K562 (cell line): ENCODE results near the gene CIAO2A. TPM values are rescaled to one million over a fixed set of nuclear protein-coding genes. Genes with fewer than 3 reads are reported as not detected.
A peak's percentile ranks its signal among the peaks of the same experiment; 100 is the strongest.

Experiments used
- BCLAF1 ChIP-seq, 2 experiments: fragments of 450-650 bp in 1 of 2; IDR thresholded peaks; 2 replicates each; pipeline ENCODE4 v1.6.1; 2011 to 2017; ENCODE audit warnings: low read depth in 2 of 2, antibody characterized with exemption in 1 of 2, borderline replicate concordance in 1 of 2, low read length in 1 of 2, mild to moderate bottlenecking in 1 of 2, mixed read lengths in 1 of 2; ENCODE audit not compliant: control insufficient read depth in 1 of 2
- E2F6 ChIP-seq, 2 experiments: IDR thresholded peaks; 2 replicates each; pipeline ENCODE4 v1.6.1; 2011; ENCODE audit warnings: borderline replicate concordance in 1 of 2, control low read depth in 1 of 2, low read depth in 1 of 2, low read length in 1 of 2, mild to moderate bottlenecking in 1 of 2, mixed read lengths in 1 of 2, moderate library complexity in 1 of 2; ENCODE audit not compliant: insufficient read depth in 1 of 2, insufficient read length in 1 of 2, poor library complexity in 1 of 2, severe bottlenecking in 1 of 2; ENCODE audit errors: extremely low read depth in 1 of 2
- FOS ChIP-seq: IDR thresholded peaks from 3 replicates; pipeline ENCODE4 v1.6.1; 2011; ENCODE audit not compliant: insufficient read length; ENCODE audit errors: extremely low read depth
- IRF9 ChIP-seq: fragments of 450-650 bp; IDR thresholded peaks from 2 replicates; pipeline ENCODE4 v1.6.1; 2016; ENCODE audit warnings: missing biosample characterization, missing genetic modification characterization
- KHSRP ChIP-seq: fragments of 450-650 bp; IDR thresholded peaks from 2 replicates; pipeline ENCODE4 v1.6.1; 2017
- MYBL2 ChIP-seq, 2 experiments: fragments of 450-650 bp in 1 of 2; sonication (generic) in 1 of 2; formaldehyde crosslinking in 1 of 2; IDR thresholded peaks; 2 replicates each; pipeline versions ENCODE4 v1.6.1 to v1.8.1; 2017 to 2022; ENCODE audit warnings: borderline replicate concordance in 1 of 2, inconsistent platforms in 1 of 2, low read depth in 1 of 2, mild to moderate bottlenecking in 1 of 2, missing genetic modification reagents in 1 of 2, moderate library complexity in 1 of 2
- PCBP2 ChIP-seq: fragments of 200-400 bp; formaldehyde crosslinking; IDR thresholded peaks from 2 replicates; pipeline ENCODE4 v1.6.1; 2018; ENCODE audit warnings: low read length, low read depth, mild to moderate bottlenecking, moderate library complexity; ENCODE audit not compliant: poor library complexity, severe bottlenecking
- SMARCC2 ChIP-seq: fragments of 450-650 bp; IDR thresholded peaks from 2 replicates; pipeline ENCODE4 v1.6.1; 2017; ENCODE audit warnings: antibody characterized with exemption, moderate library complexity, mild to moderate bottlenecking, low read depth
- WHSC1 ChIP-seq: IDR thresholded peaks from one replicate; pipeline ENCODE4 v1.6.1; 2012; ENCODE audit warnings: low read length, control low read depth, inconsistent platforms
- ZBTB11 ChIP-seq, 3 experiments: fragments of 200-800 bp in 1 of 3; fragments of 250-450 bp in 1 of 3; fragments of 450-650 bp in 1 of 3; sonication (Bioruptor Pico) in 1 of 3; sonication (Bioruptor generic) in 1 of 3; formaldehyde crosslinking in 1 of 3; IDR thresholded peaks; 2 replicates each; pipeline versions ENCODE4 v1.6.1 to v1.8.0; 2016 to 2022; ENCODE audit warnings: mild to moderate bottlenecking in 2 of 3, missing genetic modification characterization in 2 of 3, missing compliant biosample characterization in 1 of 3, moderate library complexity in 1 of 3
- ZNF121 ChIP-seq: sonication (generic); formaldehyde crosslinking; conservative IDR thresholded peaks from 2 replicates; pipeline ENCODE4 v1.8.0; 2022; ENCODE audit warnings: missing genetic modification reagents
- ZNF740 ChIP-seq, 3 experiments: fragments of 200-800 bp in 1 of 3; sonication (Bioruptor generic) in 1 of 3; sonication (generic) in 1 of 3; formaldehyde crosslinking in 1 of 3; IDR thresholded peaks; 2 replicates each; pipeline versions ENCODE4 v1.6.1 to v1.8.0; 2016 to 2022; ENCODE audit warnings: mild to moderate bottlenecking in 2 of 3, missing compliant biosample characterization in 2 of 3, missing genetic modification characterization in 2 of 3, missing genetic modification reagents in 1 of 3
- ZNF764 ChIP-seq: fragments of 250-450 bp; sonication (Bioruptor Pico); IDR thresholded peaks from 2 replicates; pipeline ENCODE4 v1.4.0; 2020; ENCODE audit warnings: low read depth, mild to moderate bottlenecking, moderate library complexity
- polyA plus RNA-seq, 8 experiments: library from polyadenylated mRNA; depleted of rRNA in 4 of 8; stranded (reverse) in 5 of 8; unstranded in 3 of 8; fragments of >200 nt; fragmentation: Nextera tagmentation in 2 of 8; fragmentation: Illumina TruSeq in 1 of 8; extraction: Ambion mirVana in 2 of 8; extraction: Trizol in 1 of 8; gene quantifications; 2 replicates each; pipeline versions ENCODE4 v1.2.1 to v1.2.3, GENCODE V29; 2011 to 2014; ENCODE audit warnings: inconsistent platforms in 1 of 8, missing spikeins in 1 of 8
- total RNA-seq, 7 experiments: library from RNA; depleted of rRNA in 6 of 7; stranded (reverse); fragments of >200 nt in 6 of 7; fragmentation: Illumina TruSeq in 2 of 7; extraction: Trizol in 2 of 7; gene quantifications; 2 replicates each; pipeline versions ENCODE4 v1.2.1 to v1.2.3, GENCODE V29; 2011 to 2021; ENCODE audit warnings: low replicate concordance in 1 of 7

CIAO2A gene
- total and polyA plus RNA-seq, 9 of the 15 experiments (the other 6 are each of a cell fraction or from before 2014, with no cell fraction given), result 161 to 429 (median 313) TPM

- TF ChIP-seq PCBP2, result no peak
- no peak for TF ChIP-seq ZNF740 (CRISPR knock-in tag; IDR thresholded peaks at IDR 0.05)
- TF ChIP-seq ZNF740 (tag; IDR thresholded peaks at IDR 0.05), result no peak
- no peak for TF ChIP-seq ZNF764 (CRISPR knock-in tag)
- no peak for TF ChIP-seq IRF9 (tag)
- peak in 1 of 2 experiments; percentile 12 for TF ChIP-seq E2F6 (IDR thresholded peaks at IDR 0.05; ENCODE audit: borderline replicate concordance in 1 of 2, extremely low read depth in 1 of 2, insufficient read depth in 1 of 2, insufficient read length in 1 of 2, low read depth in 1 of 2, low read length in 1 of 2, poor library complexity in 1 of 2, severe bottlenecking in 1 of 2)
- TF ChIP-seq SMARCC2, result no peak
- TF ChIP-seq WHSC1, result no peak
- no peak for TF ChIP-seq FOS
- TF ChIP-seq MYBL2 (IDR thresholded peaks at IDR 0.05; ENCODE audit: low read depth), result no peak
- TF ChIP-seq MYBL2 (CRISPR knock-in tag; IDR thresholded peaks at IDR 0.05; ENCODE audit: borderline replicate concordance), result no peak
- TF ChIP-seq ZNF121 (CRISPR knock-in tag), result no peak
- TF ChIP-seq KHSRP, result no peak
- no peak for TF ChIP-seq BCLAF1 (IDR thresholded peaks at IDR 0.05; ENCODE audit: borderline replicate concordance in 1 of 2, control insufficient read depth in 1 of 2, low read depth in 2 of 2, low read length in 1 of 2)
- TF ChIP-seq ZBTB11 (CRISPR knock-in tag; IDR thresholded peaks at IDR 0.05), result no peak
Measured at GRCh38 chr15:64046421-64047153, 47.1 kb downstream of the CIAO2A start, which contains the start of gene DAPK2 (continued).
